Loucy (cell line): ENCODE results near the gene THSD8.
A peak's percentile ranks its signal among the peaks of the same experiment; 100 is the strongest.

ENCODE experiments used
- H2AFZ ChIP-seq: fragments of 200-600 bp; sonication (generic); 2 replicates; pipeline ENCODE4 v1.6.0; 2016; ENCODE audit warnings: antibody characterized with exemption, mild to moderate bottlenecking, low read length, moderate library complexity
- H3F3A ChIP-seq: fragments of 200-600 bp; 2 replicates; pipeline ENCODE4 v1.6.0; 2016; ENCODE audit warnings: antibody characterized with exemption, low read depth, mild to moderate bottlenecking
- H3K27me3 ChIP-seq: fragments of 200-600 bp; sonication (generic); 2 replicates; pipeline ENCODE4 v1.6.1; 2014; ENCODE audit warnings: low read length, mild to moderate bottlenecking; ENCODE audit not compliant: insufficient read depth, poor library complexity, severe bottlenecking
- H3K36me3 ChIP-seq: fragments of 200-600 bp; sonication (generic); 2 replicates; pipeline ENCODE4 v1.6.1; 2016; ENCODE audit warnings: low read length; ENCODE audit not compliant: insufficient read depth
- H3K4me1 ChIP-seq: fragments of 200-600 bp; sonication (generic); 2 replicates; pipeline ENCODE4 v1.5.1; 2014; ENCODE audit warnings: low read length, mild to moderate bottlenecking; ENCODE audit not compliant: insufficient read depth, poor library complexity, severe bottlenecking
- H3K4me2 ChIP-seq: fragments of 200-600 bp; sonication (generic); 2 replicates; pipeline ENCODE4 v1.6.0; 2014; ENCODE audit warnings: antibody characterized with exemption, low read length, low read depth, mild to moderate bottlenecking; ENCODE audit not compliant: poor library complexity, severe bottlenecking
- H3K4me3 ChIP-seq: fragments of 200-600 bp; sonication (generic); 2 replicates; pipeline ENCODE4 v1.5.1; 2014; ENCODE audit warnings: low read length, mild to moderate bottlenecking, mixed read lengths; ENCODE audit not compliant: poor library complexity, severe bottlenecking
- H3K79me2 ChIP-seq: fragments of 200-600 bp; sonication (generic); 2 replicates; pipeline ENCODE4 v1.6.1; 2014; ENCODE audit warnings: low read length; ENCODE audit not compliant: insufficient read depth
- H3K9ac ChIP-seq: fragments of 200-600 bp; sonication (generic); 2 replicates; pipeline ENCODE4 v1.6.0; 2014; ENCODE audit warnings: mild to moderate bottlenecking, low read depth, low read length, moderate library complexity; ENCODE audit not compliant: poor library complexity, severe bottlenecking
- H3K9me2 ChIP-seq: fragments of 200-600 bp; sonication (generic); replicated peaks from 2 replicates; pipeline ENCODE4 v1.6.1; 2016; ENCODE audit warnings: low read depth, low read length, mixed read lengths
- H3K9me3 ChIP-seq: fragments of 200-600 bp; sonication (generic); 2 replicates; pipeline ENCODE4 v1.6.1; 2014; ENCODE audit warnings: mild to moderate bottlenecking, antibody characterized with exemption, low read length, low read depth; ENCODE audit not compliant: insufficient read depth
- H4K20me1 ChIP-seq: fragments of 200-600 bp; sonication (generic); 2 replicates; pipeline ENCODE4 v1.6.0; 2014; ENCODE audit warnings: antibody characterized with exemption, low read length, mild to moderate bottlenecking; ENCODE audit not compliant: insufficient read depth, poor library complexity, severe bottlenecking
- CTCF ChIP-seq: fragments of 200-600 bp; sonication (generic); conservative IDR thresholded peaks from 2 replicates; pipeline ENCODE4 v1.5.1; 2014; ENCODE audit warnings: mild to moderate bottlenecking, antibody characterized with exemption, low read length
- EZH2phosphoT487 ChIP-seq: fragments of 200-600 bp; IDR thresholded peaks from 2 replicates; pipeline ENCODE4 v1.6.1; 2018; ENCODE audit warnings: antibody characterized with exemption, mild to moderate bottlenecking, moderate library complexity, borderline replicate concordance

THSD8 gene

GRCh38 chr19:12836529-12836863 lies 34.6 kb downstream of the THSD8 start:
- no peak for TF ChIP-seq CTCF
- no peak for TF ChIP-seq EZH2phosphoT487
- no peak overlapping the region for H3K9ac ChIP-seq
- no peak overlapping the region for H2AFZ ChIP-seq
- no peak overlapping the region for H3K4me3 ChIP-seq
- H3K4me2 ChIP-seq: no peak overlapping the region
- peaks cover 20% of the 10 kb centered on the region for H4K20me1 ChIP-seq
- no peaks in the 10 kb centered on the region for H3F3A ChIP-seq
- H3K4me1 ChIP-seq: peaks cover 31% of the 10 kb centered on the region
- H3K9me2 ChIP-seq: no peaks in the 10 kb centered on the region
- peaks cover 27% of the 10 kb centered on the region for H3K79me2 ChIP-seq
- H3K36me3 ChIP-seq: no peaks in the 10 kb centered on the region
- H3K9me3 ChIP-seq: no peaks in the 10 kb centered on the region
- H3K27me3 ChIP-seq: no peaks in the 10 kb centered on the region

DNA sequence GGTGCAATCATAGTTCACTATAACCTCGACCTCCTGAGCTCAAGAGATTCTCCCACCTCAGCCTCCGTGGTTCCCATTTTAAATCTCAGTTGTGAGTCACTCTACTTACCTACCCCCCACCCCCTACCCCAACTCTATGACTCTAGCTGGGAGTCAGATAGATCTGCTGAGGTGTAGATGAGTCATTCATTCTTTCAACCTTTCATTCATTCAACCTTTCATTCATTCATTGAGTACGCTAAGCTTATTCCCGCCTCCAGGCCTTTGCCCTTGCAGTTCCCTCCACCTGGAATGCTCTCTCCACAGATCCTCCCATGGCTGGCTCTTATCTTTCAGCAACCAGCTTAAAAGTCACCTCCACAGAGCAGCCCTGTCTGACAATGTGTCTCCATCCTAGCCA lies 35.4 kb downstream of the THSD8 start:
- Histone ChIP-seq H3K36me3 (no peaks in the 10 kb centered on the region), H3K4me1 (peaks cover 31% of the 10 kb centered on the region), H3K4me2 (peak overlapping the region; percentile 75), H3K4me3 (no peak overlapping the region), H3K9ac (no peak overlapping the region), H3K9me3 (no peaks in the 10 kb centered on the region), H3K27me3 (no peaks in the 10 kb centered on the region), H3F3A (no peaks in the 10 kb centered on the region), H3K79me2 (peaks cover 28% of the 10 kb centered on the region), H4K20me1 (peaks cover 21% of the 10 kb centered on the region), H3K9me2 (no peaks in the 10 kb centered on the region), H2AFZ (no peak overlapping the region)
- TF ChIP-seq EZH2phosphoT487 (no peak), CTCF (no peak)

DNA sequence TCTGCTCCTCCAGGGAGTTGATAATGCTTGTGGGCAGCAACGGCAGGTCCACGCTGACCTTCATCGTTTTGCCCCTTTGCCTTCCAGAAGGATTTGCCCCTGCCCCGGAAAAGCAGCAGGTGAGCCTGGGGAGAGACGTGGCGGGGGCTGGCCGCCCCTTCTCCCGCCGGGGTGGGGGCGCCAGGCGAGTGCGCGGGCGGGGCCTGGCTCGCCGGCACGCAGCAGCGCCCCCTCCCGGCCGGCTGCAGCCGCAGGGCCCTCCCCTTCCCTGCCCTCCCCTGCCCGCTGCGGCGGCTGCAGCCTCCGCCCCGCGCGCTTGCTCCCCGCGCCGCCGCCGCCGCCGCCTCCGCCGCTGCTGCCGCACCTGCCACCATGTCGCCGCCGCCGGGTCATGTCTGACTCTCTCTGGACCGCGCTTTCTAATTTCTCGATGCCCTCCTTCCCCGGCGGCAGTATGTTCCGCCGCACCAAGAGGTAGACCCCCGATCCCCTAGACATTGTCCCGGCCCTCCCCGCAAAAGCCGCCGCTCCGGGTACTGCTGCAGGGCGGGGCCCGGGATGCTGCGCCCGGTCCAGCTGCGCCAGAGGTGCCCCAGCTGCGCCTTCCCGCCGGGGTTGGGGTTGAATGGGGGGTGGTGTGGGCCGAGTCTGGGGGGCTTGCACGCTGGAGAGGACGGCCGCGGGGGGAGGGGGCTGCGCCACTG lies 36.5 kb downstream of the THSD8 start, which contains the start of gene MAST1:
Gene MAST1, plus strand, starts transcription at position 334 of the 704 bp plus-strand sequence. Its CDS starts 58 bp downstream, at position 392.
- TF ChIP-seq CTCF (peak; percentile 49), EZH2phosphoT487 (no peak)
- H3K27me3 ChIP-seq: no peaks in the 10 kb centered on the region
- no peaks in the 10 kb centered on the region for H3F3A ChIP-seq
- peak within 1 kb of the TSS; percentile 92 for H2AFZ ChIP-seq
- H4K20me1 ChIP-seq: peaks cover 26% of the 10 kb centered on the region
- peak within 1 kb of the TSS; percentile 89 for H3K4me3 ChIP-seq
- peak within 1 kb of the TSS; percentile 82 for H3K4me2 ChIP-seq
- H3K79me2 ChIP-seq: peaks cover 28% of the 10 kb centered on the region
- H3K4me1 ChIP-seq: peaks cover 26% of the 10 kb centered on the region
- no peaks in the 10 kb centered on the region for H3K9me3 ChIP-seq
- peak within 1 kb of the TSS; percentile 84 for H3K9ac ChIP-seq
- no peaks in the 10 kb centered on the region for H3K9me2 ChIP-seq
- no peaks in the 10 kb centered on the region for H3K36me3 ChIP-seq
